Central memory CD4-positive, alpha-beta T cell (primary cell): ENCODE data around the gene CFAP74.
"Not testable (repeated sequence)": the region's sequence is repeated elsewhere in the genome, so short reads cannot be mapped to it uniquely, and the experiment has no call there.

ENCODE experiments used
- DNase-seq: peaks from one replicate; pipeline ENCODE4 v3.0.0; 2022

CFAP74 gene

DNA sequence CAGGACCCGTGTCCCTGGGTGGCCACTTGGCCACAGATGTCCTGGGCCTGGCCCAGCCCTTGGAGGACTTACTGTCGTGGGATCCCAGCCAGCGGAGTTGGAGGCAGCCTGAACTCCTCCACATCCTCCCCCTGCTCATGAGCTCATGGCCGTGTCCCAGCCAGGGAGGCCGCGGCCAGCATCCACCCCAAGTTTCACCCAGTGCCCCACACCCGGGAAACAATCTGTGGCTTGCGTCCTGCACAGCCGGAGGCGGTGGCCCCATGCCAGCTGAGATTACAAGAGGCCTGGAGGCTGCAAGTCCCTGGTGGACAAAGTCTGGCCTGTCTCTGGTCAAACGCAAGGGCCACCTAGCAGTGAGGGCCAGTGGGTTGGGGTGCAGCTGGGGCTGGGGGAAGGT, 57.0 kb downstream of the CFAP74 start:
- DNase-seq: no peak

DNA sequence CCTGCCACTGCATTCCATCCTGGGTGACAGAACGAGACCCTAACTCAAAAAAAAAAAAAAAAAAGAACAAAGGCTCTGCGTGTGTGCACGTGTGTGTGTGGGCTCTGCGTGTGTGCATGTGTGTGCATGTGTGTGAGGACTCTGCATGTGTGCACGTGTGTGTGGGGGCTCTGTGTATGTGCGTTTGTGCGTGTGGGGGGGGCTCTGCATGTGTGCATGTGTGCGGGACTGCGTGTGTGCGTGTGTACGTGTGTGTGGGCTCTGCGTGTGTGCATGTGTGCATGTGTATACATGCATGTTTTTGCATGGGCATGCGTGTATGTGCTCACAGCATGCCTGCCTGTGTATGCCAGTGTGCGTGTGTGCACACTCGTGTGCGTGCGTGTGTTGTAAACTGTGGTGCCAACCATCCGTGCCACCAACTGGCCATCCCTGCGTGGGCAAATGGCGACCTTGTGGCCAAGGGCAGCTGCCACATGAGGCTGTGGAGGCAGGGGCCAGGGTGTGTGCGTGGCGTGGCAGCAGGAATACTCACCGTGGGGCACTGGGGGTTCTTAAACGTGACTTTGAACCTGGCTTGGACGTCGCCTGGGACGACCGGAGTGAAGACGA, 57.7 kb downstream of the CFAP74 start:
- no peak for DNase-seq

DNA sequence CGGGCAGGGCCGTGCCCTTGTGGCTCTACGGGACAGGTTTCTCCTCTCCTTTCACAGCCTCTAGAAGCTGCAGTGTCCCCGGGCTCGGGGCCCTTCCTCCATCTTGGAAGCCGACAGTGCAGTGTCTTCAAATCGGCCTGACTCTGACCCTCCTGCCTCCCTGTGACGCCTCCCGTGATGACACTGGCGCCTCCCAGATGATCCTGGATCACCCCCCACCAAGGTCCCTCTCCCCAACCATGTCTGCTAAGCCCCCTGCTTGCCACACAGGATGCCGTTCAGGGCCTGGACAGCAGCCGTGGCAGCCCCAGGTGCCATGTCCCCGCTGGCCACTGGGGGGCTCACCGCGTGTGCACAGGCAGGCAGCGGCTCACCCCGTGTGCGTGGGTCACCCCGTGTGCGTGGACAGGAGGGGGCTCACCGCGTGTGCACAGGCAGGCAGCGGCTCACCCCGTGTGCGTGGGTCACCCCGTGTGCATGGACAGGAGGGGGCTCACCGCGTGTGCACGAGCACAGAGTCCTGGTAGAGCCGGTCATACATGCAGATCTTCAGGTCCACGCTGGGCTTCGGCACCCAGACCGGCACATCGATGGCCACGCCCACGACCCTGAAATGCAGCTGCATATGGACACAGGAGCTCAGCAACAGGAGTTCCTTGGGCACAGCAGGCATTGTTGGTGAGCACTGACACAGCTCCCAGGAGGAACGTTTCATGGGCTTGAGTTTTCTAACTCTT, 59.6 kb downstream of the CFAP74 start:
- peak; percentile 32 for DNase-seq

DNA sequence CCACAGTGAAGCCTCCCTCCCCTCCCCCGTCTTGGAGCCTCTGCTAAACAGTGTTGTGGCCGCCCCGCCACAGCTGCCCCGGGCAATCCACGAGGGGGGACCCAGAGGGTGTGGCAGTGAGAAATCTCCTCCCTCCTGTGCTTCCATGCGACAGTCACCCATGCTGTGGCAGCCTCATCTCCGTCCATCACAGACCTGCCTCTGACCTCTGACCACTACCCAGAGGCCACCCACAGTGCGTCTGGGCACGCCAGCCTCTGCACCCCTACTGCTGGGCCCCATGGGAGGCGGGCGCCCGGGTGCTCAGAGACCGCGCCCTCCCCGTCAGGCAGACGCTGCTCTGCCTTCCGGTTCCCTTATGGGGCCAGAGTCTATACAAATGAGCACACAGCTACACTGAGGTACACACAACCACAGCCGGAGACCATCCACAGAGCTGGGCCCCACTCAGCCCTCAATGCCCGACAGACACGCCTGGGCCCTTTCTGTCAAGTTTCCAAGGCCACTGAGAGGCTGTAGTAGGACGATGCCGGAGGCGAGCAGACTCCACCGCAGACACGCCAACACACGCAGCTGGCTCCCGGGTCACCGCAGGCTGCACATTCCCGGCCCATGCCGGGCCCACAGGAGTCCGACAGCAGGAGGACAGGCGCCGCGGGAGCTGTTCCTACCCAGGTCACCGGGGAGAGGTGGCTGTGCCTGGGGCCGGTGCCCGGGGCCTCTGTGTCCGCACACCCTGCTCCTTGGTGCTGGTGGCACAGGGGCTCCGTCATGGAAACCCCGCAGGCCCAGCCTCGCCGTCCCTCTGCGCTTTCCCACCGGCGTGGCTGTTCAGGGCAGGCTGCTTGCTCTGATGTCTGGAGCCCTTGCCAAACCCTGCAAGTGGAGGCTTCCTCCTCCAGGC, 60.6 kb downstream of the CFAP74 start:
- no peak for DNase-seq

DNA sequence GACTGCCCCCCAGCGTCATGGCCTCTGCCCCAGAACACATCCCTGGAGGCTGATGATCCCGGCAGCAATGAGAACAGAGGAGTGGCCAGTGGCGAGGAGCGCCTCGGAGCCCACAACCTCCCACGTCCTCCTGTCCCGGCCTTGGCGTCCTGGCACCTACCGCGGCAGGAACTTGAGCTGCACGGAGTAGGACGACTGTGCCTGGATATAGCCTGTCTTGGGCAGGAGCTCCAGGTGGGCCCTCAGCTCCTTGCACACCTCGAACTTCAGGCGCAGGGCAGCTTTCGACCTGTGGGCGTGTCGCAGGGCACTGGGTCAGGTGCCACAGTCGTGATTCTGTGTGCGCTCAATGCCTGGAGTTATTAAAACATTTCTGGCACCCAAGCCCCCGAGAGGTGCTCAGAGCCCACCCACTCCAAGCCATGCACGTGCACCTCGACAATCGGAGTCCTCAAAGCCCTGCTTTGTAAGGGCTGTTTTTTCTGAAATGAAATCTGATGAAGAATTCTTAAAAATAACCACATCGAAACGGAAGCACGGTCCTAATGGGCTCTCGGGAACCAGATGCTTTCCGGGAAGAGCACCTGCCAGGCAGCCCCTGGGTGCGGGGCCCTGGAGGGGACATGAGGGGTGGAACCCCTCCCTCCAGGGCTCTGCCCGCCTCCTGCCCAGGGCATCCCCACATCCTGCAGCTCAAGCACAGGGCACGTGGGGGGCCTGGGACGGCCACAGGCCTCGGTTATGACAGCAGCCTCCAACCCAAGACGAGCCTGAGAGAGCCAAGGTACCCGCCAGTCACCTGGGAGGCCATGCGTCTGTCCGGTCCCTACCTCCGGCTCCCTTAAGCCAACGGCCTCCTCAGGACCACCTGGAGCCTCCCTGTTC, 61.5 kb downstream of the CFAP74 start:
- DNase-seq: no peak

DNA sequence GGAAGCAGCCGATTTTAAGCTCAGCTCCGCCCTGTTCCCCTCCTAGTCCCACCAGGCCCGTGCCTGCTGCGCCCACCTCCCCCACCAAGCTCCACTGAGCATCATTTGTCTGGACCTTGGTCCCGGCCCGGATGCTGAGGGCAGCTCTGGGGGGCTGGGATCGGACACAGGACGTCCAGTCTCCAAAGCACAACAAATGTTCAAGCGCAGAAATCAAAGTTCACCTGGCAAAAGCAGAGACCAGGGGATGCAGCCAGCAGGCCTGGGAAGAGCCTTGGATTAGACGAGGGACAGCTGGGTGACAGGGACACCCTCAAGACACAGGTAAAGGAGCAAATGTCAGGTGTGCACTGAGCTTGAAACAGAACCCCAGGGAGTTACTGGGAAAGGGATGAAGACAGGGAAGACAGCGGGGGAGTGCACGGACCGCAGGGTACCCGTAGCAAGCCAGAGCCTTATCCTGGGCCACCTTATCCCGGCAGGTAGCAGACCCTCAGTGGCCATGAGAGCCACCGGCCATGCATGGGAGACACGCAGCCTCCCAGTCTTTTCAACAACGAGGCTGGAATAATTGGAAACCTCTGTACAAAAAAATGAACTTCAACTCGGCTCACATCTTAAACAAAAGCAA, 62.3 kb downstream of the CFAP74 start:
- no peak for DNase-seq

DNA sequence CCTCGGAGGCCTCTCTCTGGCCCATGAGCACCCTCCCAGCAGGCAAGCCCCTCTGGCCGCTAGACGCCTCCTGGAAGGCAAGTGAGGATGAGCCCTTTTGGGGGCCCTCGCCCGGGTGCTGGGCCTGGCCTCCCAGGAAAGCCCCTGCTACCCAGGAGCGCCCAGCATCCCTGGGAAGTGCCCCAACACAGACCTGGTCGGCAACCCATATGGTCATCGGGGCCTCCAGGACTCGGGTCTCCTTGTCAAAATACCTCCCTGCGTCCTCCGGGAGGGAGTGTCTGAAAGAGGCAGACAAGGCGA, 63.5 kb downstream of the CFAP74 start:
- DNase-seq: no peak

DNA sequence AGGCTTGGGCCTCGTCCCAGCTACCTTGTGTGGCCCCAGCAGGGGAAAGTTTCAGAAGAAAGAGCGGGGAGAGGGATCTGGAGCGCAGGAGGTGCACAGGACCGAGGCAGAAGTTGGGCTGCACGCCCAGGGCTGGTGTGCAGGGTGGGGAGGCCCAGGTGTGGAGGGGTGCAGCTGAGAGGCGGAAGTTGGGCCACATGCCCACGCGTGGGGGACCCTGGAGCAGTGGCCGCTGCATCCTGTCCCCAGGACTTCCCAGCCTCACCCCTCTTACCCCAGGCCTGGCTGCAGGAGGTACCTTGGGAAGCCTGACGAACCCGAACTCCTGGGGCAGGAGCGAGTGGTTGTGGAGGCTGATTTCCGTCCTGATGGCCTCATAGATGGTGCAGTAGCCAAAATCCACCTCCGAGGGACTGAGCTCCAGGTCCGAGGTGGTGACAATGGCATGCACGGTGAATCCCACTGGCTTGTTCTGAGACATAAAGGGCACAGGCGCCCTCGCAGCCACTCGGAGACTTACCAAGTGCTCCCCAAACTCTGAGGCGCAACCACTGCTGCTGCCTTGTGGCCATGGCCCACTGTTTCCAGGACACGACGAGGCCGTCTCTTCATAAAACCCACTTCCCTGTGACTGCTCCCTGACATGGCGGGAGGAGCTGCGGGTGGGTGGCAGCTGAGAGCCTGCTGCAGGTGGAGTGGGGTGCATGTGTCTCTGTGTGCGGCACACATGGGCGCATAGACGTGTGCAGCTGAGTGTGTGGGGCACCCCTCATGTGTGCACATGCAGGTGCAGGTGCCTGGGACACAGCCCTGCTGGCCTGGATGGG, 64.1 kb downstream of the CFAP74 start:
- DNase-seq: no peak

DNA sequence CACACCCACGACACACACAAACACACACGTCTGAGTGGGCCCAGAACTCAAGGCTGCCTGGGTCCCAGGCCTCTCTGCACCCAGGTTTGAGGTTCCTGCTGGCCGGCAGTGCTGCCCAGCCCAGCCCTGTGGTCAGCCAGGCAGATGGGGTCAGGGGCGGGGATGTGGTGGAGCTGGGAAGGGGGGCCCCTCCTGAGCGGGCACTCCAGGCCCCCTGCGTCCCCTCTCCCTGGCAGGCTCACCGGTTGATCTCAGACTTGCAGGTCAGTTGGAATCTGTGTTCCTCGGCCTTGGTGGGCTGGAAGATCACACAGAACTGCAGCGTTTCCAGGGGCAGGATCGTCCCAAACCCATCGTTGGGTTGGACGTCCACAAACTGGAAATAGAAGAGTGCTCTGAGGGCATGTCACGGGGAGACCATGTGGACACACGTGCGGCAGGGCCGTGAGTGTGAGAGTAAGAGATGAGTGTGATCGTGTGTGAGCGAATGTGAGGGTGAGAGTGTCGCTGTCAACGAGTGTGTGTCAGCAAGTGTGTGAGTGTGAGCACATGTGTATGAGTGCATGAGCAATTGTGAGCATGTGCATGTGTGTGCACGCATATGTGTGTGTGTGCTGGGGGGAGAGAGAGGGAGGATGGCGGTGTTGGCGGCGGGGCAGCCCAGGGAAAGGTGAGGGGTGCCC, 64.8 kb downstream of the CFAP74 start:
- no peak for DNase-seq

DNA sequence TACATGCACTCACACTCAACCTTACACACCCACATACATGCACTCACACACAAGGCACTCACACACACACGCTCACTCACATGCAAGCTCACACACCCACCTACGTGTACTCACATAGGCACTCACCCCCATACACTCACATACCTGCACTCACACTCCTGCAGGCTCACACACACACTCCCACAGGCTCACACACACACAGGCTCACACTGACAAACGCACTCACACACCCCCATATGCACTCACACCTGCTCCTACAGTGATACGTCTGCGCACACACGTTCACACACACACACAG, 65.4 kb downstream of the CFAP74 start:
- DNase-seq: no peak

DNA sequence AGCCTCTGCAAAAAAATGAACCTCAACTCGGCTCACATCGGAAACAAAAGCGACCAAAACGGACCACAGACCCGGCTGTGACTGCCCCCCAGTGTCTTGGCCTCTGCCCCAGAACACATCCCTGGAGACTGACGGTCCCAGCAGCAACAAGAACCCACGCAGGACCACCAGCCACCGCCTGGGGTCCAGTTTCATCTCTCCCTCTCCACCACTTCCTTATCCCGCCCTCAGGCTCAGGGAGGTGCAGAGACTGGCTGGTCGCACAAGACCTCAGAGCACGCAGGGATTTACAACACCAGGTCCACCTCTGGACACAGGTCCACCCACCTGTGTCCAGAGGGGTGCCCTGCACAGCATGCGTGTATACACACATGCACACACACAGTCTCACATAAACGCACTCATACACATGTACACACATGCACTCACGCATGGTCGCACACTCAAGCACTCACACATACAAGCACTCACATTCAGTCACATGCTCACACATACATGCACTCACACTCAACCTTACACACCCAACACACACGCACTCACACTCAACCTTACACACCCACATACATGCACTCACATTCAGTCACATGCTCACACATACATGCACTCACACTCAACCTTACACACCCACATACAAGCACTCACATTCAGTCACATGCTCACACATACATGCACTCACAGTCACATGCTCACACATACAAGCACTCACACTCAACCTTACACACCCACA, 65.9 kb downstream of the CFAP74 start:
- DNase-seq: no peak

DNA sequence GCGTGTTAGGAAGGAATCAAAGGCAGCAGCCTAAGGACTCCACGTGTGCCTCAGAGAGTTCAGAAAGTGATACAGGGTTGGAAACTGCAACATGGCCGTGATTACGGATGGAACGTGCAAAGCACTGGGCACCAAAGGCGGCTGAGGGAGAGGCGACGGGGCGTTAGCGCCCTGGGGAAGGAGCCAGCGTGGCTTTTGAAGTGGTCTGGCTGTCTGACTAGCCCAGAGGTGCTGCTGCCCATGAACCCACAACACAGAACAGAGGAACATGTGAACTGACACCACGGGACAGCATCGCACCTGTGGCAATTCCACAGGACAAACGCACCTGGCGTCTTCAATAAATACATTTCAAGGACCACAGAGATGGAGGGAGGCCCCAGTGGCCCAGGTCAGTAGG, 66.5 kb downstream of the CFAP74 start:
- DNase-seq: no peak

DNA sequence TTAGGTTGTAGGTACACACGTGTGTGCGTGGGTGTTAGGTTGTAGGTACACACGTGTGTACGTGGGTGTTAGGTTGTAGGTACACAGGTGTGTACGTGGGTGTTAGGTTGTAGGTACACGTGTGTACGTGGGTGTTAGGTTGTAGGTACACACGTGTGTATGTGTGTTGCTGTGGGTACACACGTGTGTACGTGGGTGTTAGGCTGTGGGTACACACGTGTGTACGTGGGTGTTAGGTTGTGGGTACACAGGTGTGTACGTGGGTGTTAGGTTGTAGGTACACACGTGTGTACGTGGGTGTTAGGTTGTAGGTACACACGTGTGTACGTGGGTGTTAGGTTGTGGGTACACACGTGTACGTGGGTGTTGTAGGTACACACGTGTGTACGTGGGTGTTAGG, 68.7 kb downstream of the CFAP74 start:
- DNase-seq: not testable (repeated sequence)

DNA sequence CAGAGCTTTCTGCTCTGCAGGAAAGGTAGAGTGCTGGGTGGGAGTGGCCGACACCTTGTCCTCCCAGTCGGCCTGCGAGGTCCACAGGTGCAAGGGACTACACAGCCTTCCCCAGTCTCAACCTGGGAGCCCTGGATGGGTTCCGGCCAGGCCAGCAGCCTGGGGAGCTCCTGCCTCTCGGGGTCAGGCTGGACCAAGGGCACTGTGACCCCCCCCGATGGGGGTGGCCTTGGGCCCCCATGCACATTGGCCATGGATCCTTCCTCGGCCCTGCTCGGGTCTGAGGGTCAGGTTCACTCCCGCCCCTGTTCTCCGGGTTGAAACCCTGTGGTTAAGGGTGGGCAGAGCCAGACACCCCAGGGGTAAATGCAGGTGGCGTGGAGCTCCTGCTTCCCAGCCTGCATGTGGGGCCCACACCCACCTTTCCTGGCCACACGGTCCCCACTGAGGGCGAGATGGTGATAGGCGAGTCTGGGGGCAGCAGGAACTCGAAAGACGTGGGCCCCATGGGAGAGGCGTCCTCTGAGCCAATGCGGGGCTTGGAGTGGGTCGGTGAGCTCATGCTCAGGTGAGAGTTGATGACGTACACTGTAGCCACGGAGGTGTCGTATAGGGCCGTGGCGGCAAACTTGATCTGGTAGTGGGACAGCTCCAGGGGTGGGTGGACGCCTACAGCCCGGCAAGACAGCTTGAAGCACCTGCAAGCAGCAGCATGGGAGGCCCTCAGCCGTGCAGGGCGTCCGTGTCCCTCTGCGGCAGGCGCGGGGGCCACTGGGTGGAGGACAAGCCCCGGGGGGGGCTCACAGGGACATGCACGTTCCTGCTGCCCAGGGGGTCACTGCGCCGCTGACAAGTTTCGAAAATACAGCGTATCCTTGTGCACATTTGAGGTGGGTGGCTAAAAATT, 73.7 kb downstream of the CFAP74 start:
- no peak for DNase-seq

DNA sequence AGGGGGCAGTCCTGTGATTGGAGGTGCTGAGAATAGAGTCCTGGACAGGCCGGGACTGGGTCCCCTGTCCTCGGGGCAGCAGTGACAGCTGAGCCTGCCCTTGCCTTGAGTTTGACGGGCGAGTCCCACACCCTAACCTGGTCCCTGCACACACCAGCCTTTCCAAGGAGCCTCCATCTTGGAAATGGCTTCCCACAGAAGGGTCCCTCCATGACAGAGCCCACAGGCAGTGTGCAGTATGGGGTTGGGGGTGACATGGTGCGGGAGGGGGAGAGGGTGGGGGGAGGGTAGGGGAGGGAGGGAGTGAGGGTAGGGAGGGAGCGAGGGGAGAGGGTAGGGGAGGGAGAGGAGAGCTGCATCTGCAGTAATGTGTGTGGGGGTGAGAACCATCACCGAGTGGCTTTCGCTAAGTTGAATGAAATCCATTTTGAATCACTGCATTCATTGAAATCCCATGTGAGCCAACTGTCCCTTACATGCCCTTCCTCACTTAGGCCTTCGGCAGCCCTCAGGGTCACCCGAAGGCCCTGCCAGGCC, 74.4 kb downstream of the CFAP74 start:
- no peak for DNase-seq

DNA sequence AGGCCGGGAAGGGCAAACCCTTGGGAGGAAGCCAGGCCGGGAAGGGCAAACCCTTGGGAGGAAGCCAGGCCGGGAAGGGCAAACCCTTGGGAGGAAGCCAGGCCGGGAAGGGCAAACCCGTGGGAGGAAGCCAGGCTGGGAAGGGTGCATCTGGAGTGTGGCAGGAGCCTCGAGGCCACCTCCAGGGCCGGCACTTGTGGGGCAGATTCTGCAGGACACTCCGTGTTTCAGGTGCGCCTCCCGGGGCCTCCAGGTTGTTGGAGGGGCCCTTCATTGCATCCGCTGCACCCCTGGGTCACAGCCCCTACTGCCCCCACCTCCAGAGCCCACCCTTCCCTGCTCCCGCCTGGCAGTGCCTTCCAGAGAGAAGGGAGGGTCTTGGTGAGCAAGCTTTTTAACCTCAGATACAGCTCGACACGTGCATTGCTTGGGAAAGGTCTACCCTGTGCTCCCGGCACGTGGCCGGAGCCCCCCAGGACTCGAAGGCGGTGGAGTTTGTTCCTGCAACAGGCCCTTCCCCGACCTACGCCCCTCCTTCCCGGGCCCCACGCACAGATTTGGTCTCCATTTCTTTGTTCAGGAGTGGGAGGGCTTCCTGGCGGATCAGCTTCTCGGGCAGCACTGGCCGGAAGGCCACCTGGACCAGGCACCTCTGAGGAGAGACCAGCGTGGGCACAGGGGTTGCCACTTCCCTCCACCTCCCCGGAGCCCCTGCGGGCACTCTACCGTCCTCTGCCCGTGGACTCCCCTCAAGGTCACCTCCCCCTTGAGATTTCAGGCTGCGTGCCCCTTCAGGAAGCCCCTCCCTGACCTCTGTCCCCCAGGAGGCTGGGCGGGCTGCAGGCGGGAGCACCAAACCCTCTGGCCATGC, 75.1 kb downstream of the CFAP74 start:
- no peak for DNase-seq

DNA sequence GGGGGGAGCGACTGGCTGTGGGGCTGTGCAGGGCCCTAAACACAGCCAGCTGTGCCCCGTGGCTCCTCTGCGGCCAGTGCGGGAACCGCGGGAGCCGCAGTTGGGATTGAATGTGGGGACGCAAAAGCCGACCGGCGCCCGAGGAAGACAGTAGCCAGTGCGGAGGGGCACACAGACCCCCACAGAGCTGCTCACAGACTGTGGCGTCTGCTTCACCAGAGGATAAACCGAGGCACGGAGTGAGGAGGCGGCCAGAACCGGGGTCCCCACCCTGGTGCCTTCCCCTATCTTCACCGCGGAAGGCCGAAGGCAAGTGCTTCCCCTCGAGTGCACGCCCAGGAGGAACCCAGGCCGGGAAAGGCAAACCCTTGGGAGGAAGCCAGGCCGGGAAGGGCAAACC, 75.8 kb downstream of the CFAP74 start:
- no peak for DNase-seq
